ENCODE results near the gene RER1.

RER1 gene

DNA sequence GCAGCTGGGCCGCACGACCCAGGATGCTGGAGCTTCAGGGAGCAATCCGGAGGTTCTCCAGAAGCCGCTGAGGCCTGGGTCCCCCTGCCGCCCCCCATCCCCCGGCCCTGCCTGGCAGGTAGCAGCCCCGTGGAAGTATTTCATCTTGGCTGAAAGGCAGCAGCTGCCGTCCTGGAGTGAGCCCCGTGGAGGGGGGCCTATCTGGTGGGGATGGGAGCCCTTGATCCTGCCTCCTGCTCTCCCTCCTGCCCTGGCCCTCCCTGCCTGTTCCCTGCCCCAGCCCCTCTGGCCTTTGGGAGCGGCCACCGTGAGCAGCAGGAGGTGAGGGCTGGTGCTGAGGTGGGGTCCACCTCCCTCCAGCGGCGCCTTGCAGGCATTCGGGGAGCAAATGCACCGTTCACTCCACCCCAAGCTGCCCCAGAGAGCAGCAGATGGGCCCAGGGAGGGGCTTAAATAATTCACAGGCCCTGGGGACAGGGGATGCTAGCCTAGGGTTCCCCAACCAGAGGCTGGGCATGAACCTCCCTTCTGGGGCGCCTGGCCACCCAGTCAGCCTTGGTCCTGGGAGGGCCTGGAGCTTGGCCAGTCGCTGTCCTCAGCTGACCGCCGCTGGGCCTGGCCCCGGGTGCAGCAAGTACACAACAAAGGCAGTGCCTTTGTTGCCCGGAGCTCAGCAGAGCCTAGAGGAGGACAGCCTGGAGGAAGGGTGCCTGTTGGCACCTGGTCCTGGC, 60.7 kb downstream of the RER1 start:
- Histone ChIP-seq H4K20me1 (ENCODE audit: insufficient read depth, low read length) (no peaks in the 10 kb centered on the region; the same call in 1 of the 2 replicates), H3K9ac (ENCODE audit: low read depth, low read length) (no peak overlapping the region), H3K4me2 (ENCODE audit: insufficient read depth, low read length) (no peak overlapping the region), H3K36me3 (ENCODE audit: insufficient read depth, low read length) (no peaks in the 10 kb centered on the region), H3K9me3 (ENCODE audit: insufficient read depth, low read length, severe bottlenecking) (no peaks in the 10 kb centered on the region), H3K4me1 (ENCODE audit: insufficient read depth, low read length) (no peaks in the 10 kb centered on the region), H3K27me3 (ENCODE audit: insufficient read depth, low read length, poor library complexity) (no peaks in the 10 kb centered on the region), H3K27ac (ENCODE audit: low read length) (no peak overlapping the region), H3K4me3 (ENCODE audit: low read depth in 1 of 2, low read length in 2 of 2) (no peak overlapping the region), H2AFZ (ENCODE audit: low read depth, low read length) (no peak overlapping the region), H3K79me2 (ENCODE audit: insufficient read depth, low read length) (no peaks in the 10 kb centered on the region)
- ATAC-seq (ENCODE audit: insufficient read depth, low read depth), result no peak
- TF ChIP-seq EZH2 (IDR thresholded peaks at IDR 0.05; ENCODE audit: borderline replicate concordance, low read depth, low read length, severe bottlenecking), result no peak
- TF ChIP-seq, protein P1, sequence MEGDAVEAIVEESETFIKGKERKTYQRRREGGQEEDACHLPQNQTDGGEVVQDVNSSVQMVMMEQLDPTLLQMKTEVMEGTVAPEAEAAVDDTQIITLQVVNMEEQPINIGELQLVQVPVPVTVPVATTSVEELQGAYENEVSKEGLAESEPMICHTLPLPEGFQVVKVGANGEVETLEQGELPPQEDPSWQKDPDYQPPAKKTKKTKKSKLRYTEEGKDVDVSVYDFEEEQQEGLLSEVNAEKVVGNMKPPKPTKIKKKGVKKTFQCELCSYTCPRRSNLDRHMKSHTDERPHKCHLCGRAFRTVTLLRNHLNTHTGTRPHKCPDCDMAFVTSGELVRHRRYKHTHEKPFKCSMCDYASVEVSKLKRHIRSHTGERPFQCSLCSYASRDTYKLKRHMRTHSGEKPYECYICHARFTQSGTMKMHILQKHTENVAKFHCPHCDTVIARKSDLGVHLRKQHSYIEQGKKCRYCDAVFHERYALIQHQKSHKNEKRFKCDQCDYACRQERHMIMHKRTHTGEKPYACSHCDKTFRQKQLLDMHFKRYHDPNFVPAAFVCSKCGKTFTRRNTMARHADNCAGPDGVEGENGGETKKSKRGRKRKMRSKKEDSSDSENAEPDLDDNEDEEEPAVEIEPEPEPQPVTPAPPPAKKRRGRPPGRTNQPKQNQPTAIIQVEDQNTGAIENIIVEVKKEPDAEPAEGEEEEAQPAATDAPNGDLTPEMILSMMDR (IDR thresholded peaks at IDR 0.05; ENCODE audit: borderline replicate concordance, extremely low read depth, low read length, poor library complexity, severe bottlenecking), result no peak
- DNase-seq, result no peak

DNA sequence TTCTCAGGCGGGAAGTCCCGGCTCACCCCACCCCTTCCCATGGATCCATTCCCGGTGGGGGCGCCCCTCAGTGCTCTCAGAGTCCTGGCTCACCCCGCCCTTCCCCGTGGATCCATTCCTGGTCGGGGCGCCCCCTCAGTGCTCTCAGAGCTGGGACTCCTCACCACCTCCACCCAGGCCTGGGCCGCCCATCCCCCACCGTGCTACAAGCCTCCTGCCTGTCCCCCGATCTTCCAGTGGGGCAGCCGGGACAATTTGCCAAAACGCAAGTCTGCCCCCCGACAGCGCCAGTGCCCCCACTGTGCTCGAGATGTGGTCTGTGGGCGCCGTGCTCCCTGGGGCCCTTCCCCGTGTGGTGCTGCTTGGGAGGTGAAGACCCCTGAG, 61.3 kb downstream of the RER1 start:
- DNase-seq, result no peak
- no peaks in the 10 kb centered on the region for H3K79me2 ChIP-seq (ENCODE audit: insufficient read depth, low read length)
- no peak overlapping the region for H3K4me2 ChIP-seq (ENCODE audit: insufficient read depth, low read length)
- no peak overlapping the region for H3K4me3 ChIP-seq (ENCODE audit: low read depth in 1 of 2, low read length in 2 of 2)
- no peaks in the 10 kb centered on the region for H3K9me3 ChIP-seq (ENCODE audit: insufficient read depth, low read length, severe bottlenecking)
- TF ChIP-seq, protein P1 (IDR thresholded peaks at IDR 0.05; ENCODE audit: borderline replicate concordance, extremely low read depth, low read length, poor library complexity, severe bottlenecking), result no peak
- TF ChIP-seq EZH2 (IDR thresholded peaks at IDR 0.05; ENCODE audit: borderline replicate concordance, low read depth, low read length, severe bottlenecking), result no peak
- H3K27ac ChIP-seq (ENCODE audit: low read length), result no peak overlapping the region
- H3K9ac ChIP-seq (ENCODE audit: low read depth, low read length), result no peak overlapping the region
- no peak overlapping the region for H2AFZ ChIP-seq (ENCODE audit: low read depth, low read length)
- no peaks in the 10 kb centered on the region; the same call in 1 of the 2 replicates for H4K20me1 ChIP-seq (ENCODE audit: insufficient read depth, low read length)
- ATAC-seq (ENCODE audit: insufficient read depth, low read depth), result no peak
- H3K4me1 ChIP-seq (ENCODE audit: insufficient read depth, low read length), result no peaks in the 10 kb centered on the region
- no peaks in the 10 kb centered on the region for H3K36me3 ChIP-seq (ENCODE audit: insufficient read depth, low read length)
- H3K27me3 ChIP-seq (ENCODE audit: insufficient read depth, low read length, poor library complexity), result no peaks in the 10 kb centered on the region

DNA sequence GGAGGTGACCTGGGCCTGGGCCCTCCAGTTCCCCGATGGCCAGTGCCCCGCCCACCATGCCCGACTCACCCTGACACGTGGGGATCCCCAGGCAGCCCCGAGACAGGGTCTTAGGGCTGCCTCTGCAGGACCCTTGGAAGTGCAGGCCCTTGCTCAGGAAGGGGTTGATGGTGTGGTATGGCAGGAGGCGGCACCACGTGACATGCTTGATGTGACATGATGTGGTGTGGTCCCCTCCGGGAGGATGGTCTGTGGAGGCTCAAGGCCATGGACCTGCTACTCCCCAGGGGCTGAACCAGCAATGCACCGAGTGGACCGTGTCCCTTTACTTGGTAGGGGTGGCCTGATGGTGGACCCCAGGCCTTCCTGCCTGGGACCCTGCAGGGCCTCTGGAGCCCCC, 62.6 kb downstream of the RER1 start:
- Histone ChIP-seq H4K20me1 (ENCODE audit: insufficient read depth, low read length) (no peaks in the 10 kb centered on the region; the same call in 1 of the 2 replicates), H3K4me2 (ENCODE audit: insufficient read depth, low read length) (no peak overlapping the region), H3K9me3 (ENCODE audit: insufficient read depth, low read length, severe bottlenecking) (no peaks in the 10 kb centered on the region), H3K4me3 (ENCODE audit: low read depth in 1 of 2, low read length in 2 of 2) (no peak overlapping the region), H3K27me3 (ENCODE audit: insufficient read depth, low read length, poor library complexity) (no peaks in the 10 kb centered on the region), H3K9ac (ENCODE audit: low read depth, low read length) (no peak overlapping the region), H3K36me3 (ENCODE audit: insufficient read depth, low read length) (no peaks in the 10 kb centered on the region), H3K79me2 (ENCODE audit: insufficient read depth, low read length) (no peaks in the 10 kb centered on the region), H3K4me1 (ENCODE audit: insufficient read depth, low read length) (no peaks in the 10 kb centered on the region), H2AFZ (ENCODE audit: low read depth, low read length) (no peak overlapping the region), H3K27ac (ENCODE audit: low read length) (no peak overlapping the region)
- no peak for DNase-seq
- no peak for ATAC-seq (ENCODE audit: insufficient read depth, low read depth)
- TF ChIP-seq, protein P1 (IDR thresholded peaks at IDR 0.05; ENCODE audit: borderline replicate concordance, extremely low read depth, low read length, poor library complexity, severe bottlenecking), result no peak
- TF ChIP-seq EZH2 (IDR thresholded peaks at IDR 0.05; ENCODE audit: borderline replicate concordance, low read depth, low read length, severe bottlenecking), result no peak
